ENCODE measurements around the gene XRCC5.
A peak's percentile ranks its signal among the peaks of the same experiment; 100 is the strongest.

XRCC5 gene

GRCh38 chr2:216210701-216211540 is 101.8 kb downstream of the XRCC5 start:
- H3K27ac ChIP-seq, result no peak overlapping the region
- no peak for TF ChIP-seq CTCF (IDR thresholded peaks at IDR 0.05)
- TF ChIP-seq ZFX (IDR thresholded peaks at IDR 0.05; ENCODE audit: borderline replicate concordance), result no peak

- H3K27ac ChIP-seq, result no peak overlapping the region
- TF ChIP-seq CTCF (IDR thresholded peaks at IDR 0.05) (no peak), ZFX (IDR thresholded peaks at IDR 0.05; ENCODE audit: borderline replicate concordance) (no peak)
These were observed 102.5 kb downstream of the XRCC5 start for GRCh38 chr2:216211614-216212145.

GRCh38 chr2:216214768-216215167 is 105.6 kb downstream of the XRCC5 start:
- no peak overlapping the region for H3K27ac ChIP-seq
- no peak for TF ChIP-seq CTCF (IDR thresholded peaks at IDR 0.05)
- no peak for TF ChIP-seq ZFX (IDR thresholded peaks at IDR 0.05; ENCODE audit: borderline replicate concordance)

- H3K27ac ChIP-seq, result no peak overlapping the region
- peak; percentile 41 for TF ChIP-seq CTCF (IDR thresholded peaks at IDR 0.05)
- no peak for TF ChIP-seq ZFX (IDR thresholded peaks at IDR 0.05; ENCODE audit: borderline replicate concordance)
These were observed 106.7 kb downstream of the XRCC5 start for GRCh38 chr2:216215658-216216390.

GRCh38 chr2:216216951-216217903 is 108.1 kb downstream of the XRCC5 start:
- TF ChIP-seq CTCF (IDR thresholded peaks at IDR 0.05) (no peak), ZFX (IDR thresholded peaks at IDR 0.05; ENCODE audit: borderline replicate concordance) (no peak)
- H3K27ac ChIP-seq, result no peak overlapping the region

GRCh38 chr2:216217904-216218260 is 108.7 kb downstream of the XRCC5 start:
- TF ChIP-seq ZFX (IDR thresholded peaks at IDR 0.05; ENCODE audit: borderline replicate concordance), result no peak
- TF ChIP-seq CTCF (IDR thresholded peaks at IDR 0.05), result no peak
- no peak overlapping the region for H3K27ac ChIP-seq
